ENCODE data around the gene KIF11.

DNA sequence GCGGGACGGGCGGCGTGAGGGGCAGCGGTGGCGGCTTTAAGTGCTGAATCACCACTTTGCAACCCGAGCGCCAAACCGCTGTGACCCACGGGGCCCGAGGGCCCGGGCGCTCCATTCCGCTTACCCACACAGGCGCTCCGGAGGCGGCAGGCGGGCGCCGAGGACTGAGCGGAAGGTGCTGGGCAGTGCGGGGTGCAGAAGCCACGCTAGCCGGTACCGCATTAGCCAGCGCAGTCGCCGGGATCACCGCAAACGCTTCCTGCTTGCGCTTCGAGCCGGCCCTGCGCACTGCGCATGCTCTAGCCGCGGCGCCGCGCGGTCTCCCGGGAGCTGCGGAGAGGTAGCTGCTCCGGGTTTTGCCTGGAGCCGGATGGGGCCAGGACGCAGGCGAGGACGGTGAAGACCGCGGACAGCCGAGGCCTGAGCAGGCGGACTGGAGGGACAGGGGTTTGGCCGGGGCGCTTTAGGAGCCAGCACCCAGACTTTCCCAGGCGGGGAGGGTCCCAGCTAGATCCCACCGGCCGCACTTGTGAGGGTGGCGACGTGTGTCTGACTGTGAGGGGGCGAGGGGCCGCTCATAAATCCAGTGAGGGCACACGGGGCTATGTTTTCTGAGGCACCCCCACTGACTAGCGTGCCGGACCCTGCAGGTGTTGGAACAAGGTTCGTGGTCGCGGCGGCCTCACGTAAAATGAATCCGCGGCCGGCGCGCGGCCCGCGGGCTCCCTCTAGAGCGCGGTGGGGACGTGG, 19.0 kb upstream of the KIF11 start, which contains the start of gene IDE:
- TF ChIP-seq, protein P1, sequence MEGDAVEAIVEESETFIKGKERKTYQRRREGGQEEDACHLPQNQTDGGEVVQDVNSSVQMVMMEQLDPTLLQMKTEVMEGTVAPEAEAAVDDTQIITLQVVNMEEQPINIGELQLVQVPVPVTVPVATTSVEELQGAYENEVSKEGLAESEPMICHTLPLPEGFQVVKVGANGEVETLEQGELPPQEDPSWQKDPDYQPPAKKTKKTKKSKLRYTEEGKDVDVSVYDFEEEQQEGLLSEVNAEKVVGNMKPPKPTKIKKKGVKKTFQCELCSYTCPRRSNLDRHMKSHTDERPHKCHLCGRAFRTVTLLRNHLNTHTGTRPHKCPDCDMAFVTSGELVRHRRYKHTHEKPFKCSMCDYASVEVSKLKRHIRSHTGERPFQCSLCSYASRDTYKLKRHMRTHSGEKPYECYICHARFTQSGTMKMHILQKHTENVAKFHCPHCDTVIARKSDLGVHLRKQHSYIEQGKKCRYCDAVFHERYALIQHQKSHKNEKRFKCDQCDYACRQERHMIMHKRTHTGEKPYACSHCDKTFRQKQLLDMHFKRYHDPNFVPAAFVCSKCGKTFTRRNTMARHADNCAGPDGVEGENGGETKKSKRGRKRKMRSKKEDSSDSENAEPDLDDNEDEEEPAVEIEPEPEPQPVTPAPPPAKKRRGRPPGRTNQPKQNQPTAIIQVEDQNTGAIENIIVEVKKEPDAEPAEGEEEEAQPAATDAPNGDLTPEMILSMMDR (IDR thresholded peaks at IDR 0.05) = peak in 1 of 3 donors; percentile 45
- TF ChIP-seq POLR2A (IDR thresholded peaks at IDR 0.05) = no peak
